Measurements from ENCODE around the gene DNAJC1. TPM values are rescaled to one million over a fixed set of nuclear protein-coding genes. Genes with fewer than 3 reads are reported as not detected.
"Not testable (repeated sequence)": the region's sequence is repeated elsewhere in the genome, so short reads cannot be mapped to it uniquely, and the experiment has no call there.

DNAJC1 gene
- total RNA-seq, 6 experiments from 2014 or later, result 16.0 to 106 (median 27.8) TPM

DNA sequence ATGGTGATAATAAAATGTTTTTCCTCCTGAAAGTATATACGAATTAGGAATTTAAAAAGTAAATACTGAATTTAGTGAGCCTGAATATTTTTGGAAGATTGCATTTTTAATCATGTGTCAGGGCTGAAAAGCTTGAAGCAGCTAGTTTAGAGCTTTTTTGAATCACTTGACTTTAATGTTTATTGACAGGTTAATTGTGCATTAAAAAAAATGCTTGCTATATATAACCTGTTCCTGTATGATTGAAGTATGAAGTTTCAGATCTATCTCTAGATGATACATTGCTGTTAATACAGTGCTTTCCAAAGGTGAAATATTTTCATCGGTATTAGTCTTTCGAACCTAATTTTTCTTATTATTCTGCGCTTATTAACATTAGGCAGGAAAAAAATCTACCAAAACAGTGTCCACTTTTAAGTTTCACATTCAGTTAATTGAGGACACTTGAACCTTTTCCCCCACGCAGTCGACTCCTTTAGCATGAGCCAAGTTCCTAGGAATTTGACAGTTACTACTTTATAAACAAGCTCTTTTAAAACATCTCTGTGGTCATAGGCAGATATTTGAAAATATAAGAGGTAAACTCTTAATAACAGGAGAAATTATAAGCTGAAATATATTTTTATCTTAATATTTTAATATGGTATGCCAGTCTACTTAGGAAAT is 282.4 kb downstream of the DNAJC1 start:
- no peak for DNase-seq
- intact Hi-C loops (cut with DNase I), result no loop called here
- no peak for ATAC-seq
- peaks cover 0 to 11% (median 2%) of the 10 kb centered on the region in 4 donors for H3K4me1 ChIP-seq
- H3K9me3 ChIP-seq, result no peaks in the 10 kb centered on the region
- TF ChIP-seq POLR2A (IDR thresholded peaks at IDR 0.05) (no peak), CTCF (IDR thresholded peaks at IDR 0.05) (no peak)
- H3K36me3 ChIP-seq, result peaks cover 0 to 3% (median under 1%) of the 10 kb centered on the region in 4 donors
- H3K27ac ChIP-seq, result no peak overlapping the region
- whole genome bisulfite sequencing (ENCODE audit: insufficient coverage, low coverage, low lambda C conversion rate, missing lambda C conversion rate), result 87% methylated on average over 6 of the region's 6 CpGs
- no peaks in the 10 kb centered on the region for H3K27me3 ChIP-seq
- no peak overlapping the region for H3K4me3 ChIP-seq

GRCh38 chr10:21720090-21720489 is 283.4 kb downstream of the DNAJC1 start:
- no peak for TF ChIP-seq CTCF (IDR thresholded peaks at IDR 0.05)
- no peak for TF ChIP-seq POLR2A (IDR thresholded peaks at IDR 0.05)
- Histone ChIP-seq H3K4me1 (peaks cover 0 to 9% (median 2%) of the 10 kb centered on the region in 4 donors), H3K27ac (no peak overlapping the region), H3K36me3 (peaks cover 0 to 11% (median 4%) of the 10 kb centered on the region in 4 donors), H3K4me3 (no peak overlapping the region), H3K27me3 (no peaks in the 10 kb centered on the region), H3K9me3 (no peaks in the 10 kb centered on the region)
- intact Hi-C loops (cut with DNase I), result no loop called here
- 75% methylated on average over 3 of the region's 3 CpGs for WGBS (ENCODE audit: insufficient coverage, low coverage, low lambda C conversion rate, missing lambda C conversion rate)
- ATAC-seq (no peak), DNase-seq (no peak)

DNA sequence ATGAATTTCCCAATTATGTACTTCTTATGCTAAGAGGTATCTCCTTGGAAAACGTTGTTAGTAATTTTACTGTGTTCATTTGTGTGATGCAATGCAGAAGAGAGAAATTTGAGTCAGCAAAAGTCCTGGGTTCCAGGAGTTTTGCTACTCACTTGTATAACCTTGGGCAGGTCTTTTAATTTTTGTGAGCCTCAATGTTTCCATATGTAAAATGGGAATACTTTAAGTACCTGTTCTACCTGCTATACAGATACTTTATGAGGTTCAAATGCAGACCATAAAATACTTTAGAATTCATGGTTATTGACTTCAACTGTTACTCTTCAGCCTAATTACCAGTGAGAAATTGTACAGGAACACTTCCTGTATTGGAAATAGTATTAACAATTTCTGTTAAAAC is 284.0 kb downstream of the DNAJC1 start:
- H3K36me3 ChIP-seq, result peaks cover 0 to 17% (median 4%) of the 10 kb centered on the region in 4 donors
- intact Hi-C loops (cut with DNase I), result no loop called here
- no peak for TF ChIP-seq POLR2A (IDR thresholded peaks at IDR 0.05)
- no peak overlapping the region for H3K4me3 ChIP-seq
- 36% methylated on average over 1 of the region's 1 CpG for WGBS (ENCODE audit: insufficient coverage, low coverage, low lambda C conversion rate, missing lambda C conversion rate)
- no peaks in the 10 kb centered on the region for H3K27me3 ChIP-seq
- H3K4me1 ChIP-seq, result peaks cover 0 to 4% (median 2%) of the 10 kb centered on the region in 4 donors
- no peaks in the 10 kb centered on the region for H3K9me3 ChIP-seq
- H3K27ac ChIP-seq, result no peak overlapping the region
- DNase-seq (no peak), ATAC-seq (no peak)

GRCh38 chr10:21717437-21718054 is 286.0 kb downstream of the DNAJC1 start:
- H3K4me3 ChIP-seq; DNase-seq; ATAC-seq; H3K4me1 ChIP-seq; intact Hi-C loops (cut with DNase I); H3K27me3 ChIP-seq; H3K27ac ChIP-seq; H3K9me3 ChIP-seq: not testable (repeated sequence)
- peaks cover 0 to 33% (median 8%) of the 10 kb centered on the region in 4 donors for H3K36me3 ChIP-seq
- 91% methylated on average over 3 of the region's 3 CpGs for WGBS (ENCODE audit: insufficient coverage, low coverage, low lambda C conversion rate, missing lambda C conversion rate)

GRCh38 chr10:21715531-21716195 is 287.9 kb downstream of the DNAJC1 start:
- ATAC-seq (no peak), DNase-seq (no peak)
- Histone ChIP-seq H3K4me1 (no peaks in the 10 kb centered on the region), H3K27me3 (no peaks in the 10 kb centered on the region), H3K27ac (no peak overlapping the region), H3K9me3 (no peaks in the 10 kb centered on the region), H3K4me3 (no peak overlapping the region), H3K36me3 (peaks cover 0 to 33% (median 8%) of the 10 kb centered on the region in 4 donors)
- intact Hi-C loops (cut with DNase I), result no loop called here
- 51% methylated on average over 2 of the region's 2 CpGs for WGBS (ENCODE audit: insufficient coverage, low coverage, low lambda C conversion rate, missing lambda C conversion rate)
- TF ChIP-seq POLR2A (IDR thresholded peaks at IDR 0.05), result no peak
- TF ChIP-seq CTCF (IDR thresholded peaks at IDR 0.05), result no peak
